Measurements from ENCODE around the gene CA5B. TPM values are rescaled to one million over a fixed set of nuclear protein-coding genes. Genes with fewer than 3 reads are reported as not detected.
A peak's percentile ranks its signal among the peaks of the same experiment; 100 is the strongest.

The CA5B gene
- total RNA-seq, 2 donors from 2014 or later: 14.0 to 31.7 TPM

DNA sequence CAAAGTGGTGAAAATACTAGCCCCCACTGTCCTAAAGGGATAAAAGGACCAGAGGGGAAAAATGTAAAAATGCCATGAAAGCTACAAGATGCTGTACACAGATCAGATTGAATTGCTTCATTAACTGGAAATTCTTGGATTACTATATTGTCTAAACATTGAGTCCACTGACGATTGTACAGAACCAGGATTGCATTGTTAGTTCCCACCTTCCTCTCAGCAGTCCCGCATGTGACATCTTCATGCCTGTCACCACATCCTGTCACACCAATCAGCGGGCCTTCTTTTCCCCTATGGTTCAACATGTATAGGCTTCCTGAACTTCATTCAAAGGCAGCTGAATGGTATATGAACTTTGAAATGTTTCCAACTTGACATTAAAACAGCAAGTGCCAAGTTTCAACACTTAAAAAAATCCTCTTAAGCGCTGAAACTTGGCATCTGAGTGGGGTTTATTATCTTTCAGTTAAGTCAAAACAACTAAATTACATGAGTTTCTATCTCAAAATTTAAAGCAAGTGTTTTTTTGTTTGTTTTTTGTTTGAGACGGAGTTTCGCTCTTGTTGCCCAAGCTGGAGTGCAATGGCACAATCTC is 76.8 kb downstream of the CA5B start:
- H3K27ac Mint-ChIP-seq: no peak overlapping the region
- H3K9me3 ChIP-seq (ENCODE audit: control insufficient read depth, low read length): no peaks in the 10 kb centered on the region
- WGBS, 2 experiments (ENCODE audit: insufficient coverage in 1 of 2, insufficient read length in 1 of 2): 96 to 100% methylated on average over 1 to 5 of the region's 6 CpGs

GRCh38 chrX:15815779-15816437 is 77.8 kb downstream of the CA5B start:
- H3K27ac Mint-ChIP-seq: peak overlapping the region; percentile 83
- 65% methylated on average over 7 of the region's 10 CpGs; no CpG with 5 or more reads in 1 of the 2 experiments for whole genome bisulfite sequencing, 2 experiments (ENCODE audit: insufficient coverage in 1 of 2, insufficient read length in 1 of 2)
- Histone ChIP-seq H3K27ac (ENCODE audit: low read depth, low read length) (no peak overlapping the region), H3K9me3 (ENCODE audit: control insufficient read depth, low read length) (no peaks in the 10 kb centered on the region), H3K27me3 (ENCODE audit: control insufficient read depth, insufficient read depth, low read length, poor library complexity, severe bottlenecking) (no peaks in the 10 kb centered on the region), H3K4me1 (ENCODE audit: control insufficient read depth, insufficient read depth, low read length) (no peaks in the 10 kb centered on the region), H3K9ac (ENCODE audit: extremely low read depth, low read length, poor library complexity, severe bottlenecking) (no peak overlapping the region), H3K4me3 (ENCODE audit: low read length) (no peak overlapping the region), H3K36me3 (ENCODE audit: control insufficient read depth, insufficient read depth, low read length) (peaks cover 47% of the 10 kb centered on the region)
- H3K27me3 Mint-ChIP-seq (ENCODE audit: insufficient read depth): no peaks in the 10 kb centered on the region
- TF ChIP-seq, protein P1, sequence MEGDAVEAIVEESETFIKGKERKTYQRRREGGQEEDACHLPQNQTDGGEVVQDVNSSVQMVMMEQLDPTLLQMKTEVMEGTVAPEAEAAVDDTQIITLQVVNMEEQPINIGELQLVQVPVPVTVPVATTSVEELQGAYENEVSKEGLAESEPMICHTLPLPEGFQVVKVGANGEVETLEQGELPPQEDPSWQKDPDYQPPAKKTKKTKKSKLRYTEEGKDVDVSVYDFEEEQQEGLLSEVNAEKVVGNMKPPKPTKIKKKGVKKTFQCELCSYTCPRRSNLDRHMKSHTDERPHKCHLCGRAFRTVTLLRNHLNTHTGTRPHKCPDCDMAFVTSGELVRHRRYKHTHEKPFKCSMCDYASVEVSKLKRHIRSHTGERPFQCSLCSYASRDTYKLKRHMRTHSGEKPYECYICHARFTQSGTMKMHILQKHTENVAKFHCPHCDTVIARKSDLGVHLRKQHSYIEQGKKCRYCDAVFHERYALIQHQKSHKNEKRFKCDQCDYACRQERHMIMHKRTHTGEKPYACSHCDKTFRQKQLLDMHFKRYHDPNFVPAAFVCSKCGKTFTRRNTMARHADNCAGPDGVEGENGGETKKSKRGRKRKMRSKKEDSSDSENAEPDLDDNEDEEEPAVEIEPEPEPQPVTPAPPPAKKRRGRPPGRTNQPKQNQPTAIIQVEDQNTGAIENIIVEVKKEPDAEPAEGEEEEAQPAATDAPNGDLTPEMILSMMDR (conservative IDR thresholded peaks at IDR 0.05): peak; percentile 77
- H3K9me3 Mint-ChIP-seq: no peaks in the 10 kb centered on the region
- H3K4me3 Mint-ChIP-seq: no peak overlapping the region
- DNase-seq: peak; percentile 80
- peaks cover 71% of the 10 kb centered on the region for H3K36me3 Mint-ChIP-seq (ENCODE audit: low read depth)
- peaks cover 9% of the 10 kb centered on the region for H3K4me1 Mint-ChIP-seq

More for the DNA sequence above, 76.8 kb downstream of the CA5B start:
- H3K4me3 ChIP-seq (ENCODE audit: low read length): no peak overlapping the region
- peaks cover 45% of the 10 kb centered on the region for H3K36me3 ChIP-seq (ENCODE audit: control insufficient read depth, insufficient read depth, low read length)
- Mint-ChIP-seq H3K4me3 (no peak overlapping the region), H3K36me3 (ENCODE audit: low read depth) (peaks cover 69% of the 10 kb centered on the region), H3K4me1 (peaks cover 9% of the 10 kb centered on the region), H3K27me3 (ENCODE audit: insufficient read depth) (no peaks in the 10 kb centered on the region), H3K9me3 (no peaks in the 10 kb centered on the region)
- no peak overlapping the region for H3K9ac ChIP-seq (ENCODE audit: extremely low read depth, low read length, poor library complexity, severe bottlenecking)
- no peak for DNase-seq
- TF ChIP-seq, protein P1 (conservative IDR thresholded peaks at IDR 0.05): no peak
- no peak overlapping the region for H3K27ac ChIP-seq (ENCODE audit: low read depth, low read length)
- no peaks in the 10 kb centered on the region for H3K27me3 ChIP-seq (ENCODE audit: control insufficient read depth, insufficient read depth, low read length, poor library complexity, severe bottlenecking)
- H3K4me1 ChIP-seq (ENCODE audit: control insufficient read depth, insufficient read depth, low read length): no peaks in the 10 kb centered on the region

DNA sequence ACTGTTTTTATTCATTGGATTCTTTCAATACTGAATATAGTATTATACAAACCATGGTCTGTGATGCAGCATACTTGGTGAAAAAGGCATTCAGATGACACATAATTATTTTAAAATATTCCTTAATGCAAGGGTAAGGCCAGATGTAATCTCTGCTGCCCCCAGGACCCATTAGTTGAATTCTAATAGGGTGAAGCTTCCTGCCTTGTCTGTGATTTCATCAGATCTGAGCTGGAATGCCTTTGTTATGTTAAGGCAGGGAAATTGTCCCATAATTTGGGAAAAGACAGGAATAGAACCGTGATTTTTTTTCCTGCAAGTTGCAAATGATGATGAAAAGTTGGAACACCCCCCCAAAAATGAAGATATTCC is 78.4 kb downstream of the CA5B start:
- no peak for DNase-seq
- no peaks in the 10 kb centered on the region for H3K27me3 ChIP-seq (ENCODE audit: control insufficient read depth, insufficient read depth, low read length, poor library complexity, severe bottlenecking)
- no peak overlapping the region for H3K27ac ChIP-seq (ENCODE audit: low read depth, low read length)
- Mint-ChIP-seq H3K36me3 (ENCODE audit: low read depth) (peaks cover 71% of the 10 kb centered on the region), H3K27me3 (ENCODE audit: insufficient read depth) (no peaks in the 10 kb centered on the region), H3K4me3 (no peak overlapping the region), H3K4me1 (peaks cover 9% of the 10 kb centered on the region), H3K9me3 (no peaks in the 10 kb centered on the region), H3K27ac (peak overlapping the region; percentile 83)
- H3K9ac ChIP-seq (ENCODE audit: extremely low read depth, low read length, poor library complexity, severe bottlenecking): no peak overlapping the region
- H3K36me3 ChIP-seq (ENCODE audit: control insufficient read depth, insufficient read depth, low read length): peaks cover 46% of the 10 kb centered on the region
- no peak overlapping the region for H3K4me3 ChIP-seq (ENCODE audit: low read length)
- H3K4me1 ChIP-seq (ENCODE audit: control insufficient read depth, insufficient read depth, low read length): no peaks in the 10 kb centered on the region
- 0% methylated on average over 1 of the region's 1 CpG; no CpG with 5 or more reads in 1 of the 2 experiments for WGBS, 2 experiments (ENCODE audit: insufficient coverage in 1 of 2, insufficient read length in 1 of 2)
- no peaks in the 10 kb centered on the region for H3K9me3 ChIP-seq (ENCODE audit: control insufficient read depth, low read length)
- TF ChIP-seq, protein P1 (conservative IDR thresholded peaks at IDR 0.05): no peak
